HG03354 (cell line): Measurements from ENCODE around the gene ZBTB20.

Experiments
- ATAC-seq: cut with Tn5 transposase; IDR thresholded peaks from one replicate; pipeline ENCODE4 v1.9.1; 2021; ENCODE audit warnings: mild to moderate bottlenecking; ENCODE audit not compliant: unreplicated experiment, poor library complexity, severe bottlenecking

The ZBTB20 gene

GRCh38 chr3:114449271-114450007 is 697.6 kb downstream of the ZBTB20 start:
- peak; percentile 40 for ATAC-seq

DNA sequence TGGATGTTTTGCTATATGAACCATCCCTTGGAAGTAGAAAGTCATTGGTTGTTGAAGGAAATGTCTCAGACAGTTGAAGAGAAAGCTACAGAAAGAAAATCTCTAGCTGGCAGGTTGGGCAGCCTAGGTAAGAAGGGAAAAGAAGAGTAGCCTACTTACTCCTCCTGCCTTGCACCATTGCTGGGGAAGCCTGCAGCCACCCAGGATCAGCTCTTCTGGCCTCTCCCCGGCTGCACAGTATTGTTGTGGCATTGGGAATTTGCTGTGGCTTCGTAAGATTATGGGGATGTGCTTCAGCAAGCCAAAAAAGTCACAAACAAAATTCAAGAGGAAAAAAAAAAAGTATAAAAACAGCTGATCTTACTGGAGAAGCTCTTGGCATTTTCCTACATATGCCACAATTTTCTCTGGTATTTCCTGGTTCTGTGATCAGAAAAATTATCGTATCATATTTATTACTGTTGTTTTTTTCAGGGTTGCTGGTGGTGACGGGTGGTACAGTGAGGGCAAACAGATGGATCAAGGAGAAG is 699.1 kb downstream of the ZBTB20 start:
- no peak for ATAC-seq

DNA sequence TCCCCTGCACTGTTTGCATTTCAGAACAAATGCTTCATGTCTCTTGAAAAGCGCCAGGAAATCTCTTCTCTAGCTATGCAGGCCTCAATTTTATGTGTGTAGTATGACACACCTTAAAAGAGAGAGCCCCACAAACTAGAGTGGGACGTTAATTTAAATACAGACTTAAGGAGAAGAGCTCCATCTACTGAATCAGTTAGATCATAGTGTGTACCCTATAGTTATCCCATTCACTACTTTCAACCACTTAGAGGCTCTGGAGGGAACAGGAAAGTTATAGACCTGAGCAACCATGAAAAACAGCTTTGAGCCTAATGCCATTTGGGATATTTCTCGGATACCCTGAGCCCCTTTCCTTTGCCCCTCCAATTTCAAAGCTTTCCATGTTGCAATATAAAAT is 699.5 kb downstream of the ZBTB20 start:
- no peak for ATAC-seq

DNA sequence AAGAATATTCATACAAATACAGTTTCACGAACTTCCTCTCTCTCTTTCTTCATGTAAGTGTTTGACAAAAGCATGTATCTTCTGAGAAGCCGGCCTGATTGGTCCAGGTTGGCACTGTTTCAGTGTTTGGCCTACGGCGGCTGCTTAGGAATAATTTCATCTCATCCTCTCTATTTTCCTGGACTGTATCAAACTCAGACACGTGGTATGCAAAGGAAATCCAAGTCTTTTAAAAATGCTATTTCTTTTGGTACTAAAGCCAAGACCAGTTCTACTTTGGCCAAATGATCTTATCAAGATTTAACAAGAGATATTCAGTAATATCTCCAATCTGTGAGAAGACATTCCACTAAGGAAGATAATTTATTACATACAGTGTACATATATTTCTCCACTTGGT is 700.5 kb downstream of the ZBTB20 start:
- no peak for ATAC-seq

GRCh38 chr3:114445233-114445632 is 701.9 kb downstream of the ZBTB20 start:
- no peak for ATAC-seq

- ATAC-seq: no peak
Measured at GRCh38 chr3:114444216-114444615, 702.9 kb downstream of the ZBTB20 start.

- no peak for ATAC-seq
Measured at GRCh38 chr3:114442246-114442645, 704.8 kb downstream of the ZBTB20 start.

- no peak for ATAC-seq
Measured at GRCh38 chr3:114441386-114441785, 705.7 kb downstream of the ZBTB20 start.

DNA sequence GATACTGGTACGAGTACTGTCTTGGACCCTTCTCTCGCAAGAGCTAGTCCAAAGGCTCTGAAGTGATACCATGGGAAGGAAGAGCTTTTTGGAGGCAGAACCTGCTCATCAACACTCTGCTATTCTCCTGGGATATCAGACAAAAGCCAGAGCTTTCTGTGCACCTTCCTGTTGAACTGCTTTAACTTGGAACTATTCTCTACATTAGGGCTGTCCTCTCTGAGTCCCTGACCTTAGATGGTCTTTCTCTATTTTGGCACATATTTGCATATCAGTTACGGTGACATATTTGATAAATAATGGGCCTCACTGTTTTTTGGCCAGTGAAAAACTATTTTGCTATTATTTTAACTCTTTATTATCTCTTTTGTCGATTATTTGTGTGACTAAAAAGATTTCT is 706.4 kb downstream of the ZBTB20 start:
- no peak for ATAC-seq

GRCh38 chr3:114439284-114439683 is 707.8 kb downstream of the ZBTB20 start:
- ATAC-seq: no peak

DNA sequence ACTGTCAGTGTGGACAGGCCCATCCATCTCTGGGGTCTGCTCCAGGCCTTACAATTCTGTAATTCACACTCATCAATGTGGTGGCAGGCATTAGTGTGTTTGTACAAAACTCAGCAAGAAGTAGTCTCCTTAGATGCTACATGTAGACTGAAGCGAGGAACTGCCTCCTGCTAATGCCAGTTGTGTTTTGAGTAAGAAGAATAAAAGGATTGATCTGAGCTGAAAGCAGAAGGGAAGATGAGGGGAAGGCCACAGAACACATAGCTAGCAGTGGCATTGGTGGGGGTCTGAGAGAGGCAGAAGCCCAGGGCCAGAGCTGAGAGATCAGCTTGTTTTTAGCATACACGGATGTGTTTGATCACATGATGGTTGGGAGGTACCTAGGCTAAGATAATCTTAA is 709.2 kb downstream of the ZBTB20 start:
- ATAC-seq: no peak

- no peak for ATAC-seq
Measured at GRCh38 chr3:114436182-114436581, 710.9 kb downstream of the ZBTB20 start.

DNA sequence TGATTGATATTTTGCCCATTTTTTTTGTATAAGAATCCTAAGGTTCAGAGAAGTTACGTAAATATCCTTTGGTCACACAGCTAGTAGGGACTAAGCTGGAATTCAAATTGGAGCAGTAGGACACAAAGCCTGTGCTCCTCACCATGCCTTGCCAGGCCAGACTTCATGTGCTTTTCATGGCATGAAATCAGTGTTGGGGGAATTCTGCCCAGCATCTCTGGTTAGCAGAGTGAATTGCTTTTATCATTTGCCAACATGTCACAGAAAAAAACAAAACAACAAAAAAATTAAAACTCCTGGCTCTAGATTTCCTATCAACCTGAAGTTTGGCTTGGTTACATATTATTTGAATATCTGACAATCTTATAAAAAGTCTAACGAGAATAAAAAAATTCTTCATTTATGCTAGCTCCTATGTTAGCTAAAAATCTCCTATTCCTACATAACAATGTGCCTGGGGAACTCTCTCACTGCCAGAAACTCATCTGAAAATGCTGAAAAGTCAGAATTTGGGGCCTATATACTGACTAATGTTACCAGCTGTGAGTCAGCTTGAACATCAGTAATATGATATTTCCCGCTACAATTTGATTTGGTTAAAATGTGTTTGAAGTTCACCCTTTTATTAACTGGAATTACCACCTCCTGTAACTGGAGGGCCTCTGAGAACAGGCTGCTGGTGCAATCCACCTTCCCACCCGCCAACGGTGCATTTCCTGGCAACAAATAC is 711.5 kb downstream of the ZBTB20 start:
- ATAC-seq: no peak

GRCh38 chr3:114432310-114432709 is 714.8 kb downstream of the ZBTB20 start:
- ATAC-seq: no peak

GRCh38 chr3:114428044-114428595 is 719.0 kb downstream of the ZBTB20 start:
- ATAC-seq: peak; percentile 95

- ATAC-seq: peak; percentile 40
Measured at GRCh38 chr3:114427285-114428043, 719.6 kb downstream of the ZBTB20 start.

DNA sequence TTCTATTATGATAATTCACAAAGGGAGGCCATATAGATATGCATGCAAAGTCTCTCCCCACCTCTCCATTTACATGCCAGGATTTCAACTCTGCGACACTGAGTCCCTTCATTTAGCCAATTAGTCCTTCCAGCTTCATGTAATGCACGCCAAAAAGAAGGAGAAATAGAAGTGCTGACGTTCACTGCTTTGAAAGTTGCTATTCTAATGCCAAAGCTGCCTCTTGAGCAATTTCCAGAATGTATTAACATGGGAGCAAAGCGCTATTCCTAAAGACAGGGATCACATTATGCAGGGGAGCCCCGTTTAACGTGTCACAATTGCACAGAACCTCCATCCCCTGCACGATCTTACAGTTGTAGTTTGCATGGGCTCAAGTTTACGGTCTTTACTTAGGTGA is 722.8 kb downstream of the ZBTB20 start:
- ATAC-seq: no peak

DNA sequence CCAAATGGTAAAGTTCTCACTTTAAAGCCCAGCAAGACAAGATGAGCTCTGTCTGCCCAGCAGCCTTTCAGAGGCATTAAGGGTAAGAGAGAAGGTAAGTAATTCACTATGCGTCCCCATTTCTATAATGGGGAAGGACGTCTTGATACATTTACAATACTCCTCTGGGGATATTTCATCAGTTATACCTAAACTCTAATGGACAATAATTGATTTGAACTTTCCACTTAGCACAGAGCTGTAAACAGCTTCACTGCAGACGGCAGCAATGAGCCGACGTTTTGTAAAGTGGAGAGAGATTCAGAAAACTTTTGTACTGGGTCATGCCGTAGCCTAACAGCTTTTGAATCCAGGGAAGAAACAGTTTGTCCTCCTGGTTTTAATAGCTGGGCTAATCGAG is 725.9 kb downstream of the ZBTB20 start:
- no peak for ATAC-seq

GRCh38 chr3:114420072-114420471 is 727.0 kb downstream of the ZBTB20 start:
- no peak for ATAC-seq
